ENCODE measurements around the gene OXNAD1. TPM values are rescaled to one million over a fixed set of nuclear protein-coding genes. Genes with fewer than 3 reads are reported as not detected.
A peak's percentile ranks its signal among the peaks of the same experiment; 100 is the strongest.

OXNAD1 gene
- total and polyA plus RNA-seq, 10 of the 15 experiments (the other 5 are each of a cell fraction or from before 2014, with no cell fraction given) = 5.6 to 27.8 (median 16.2) TPM

DNA sequence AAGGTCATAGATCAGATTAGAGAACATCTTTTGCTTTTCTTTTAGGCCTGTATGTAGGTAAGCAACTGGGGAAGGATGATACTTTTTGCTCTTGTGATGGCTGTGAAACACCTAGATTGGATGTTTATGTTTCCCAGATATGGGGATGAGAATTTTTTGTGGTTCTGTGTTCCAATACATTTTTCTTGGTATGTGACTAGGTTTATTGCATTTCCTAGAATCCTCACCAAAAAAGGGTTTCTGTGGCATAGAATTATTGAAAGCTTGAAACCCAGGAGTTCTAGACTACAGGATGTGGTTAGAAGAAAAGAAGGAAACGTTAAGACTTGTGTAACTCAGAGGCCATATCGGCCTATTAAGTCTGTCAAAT, 25.8 kb downstream of the OXNAD1 start (continued):
- TF ChIP-seq IRF5 (IDR thresholded peaks at IDR 0.05; ENCODE audit: borderline replicate concordance) (no peak), ZBTB33 (IDR thresholded peaks at IDR 0.05) (no peak), ZNF217 (IDR thresholded peaks at IDR 0.05) (no peak), ESRRA (IDR thresholded peaks at IDR 0.05; ENCODE audit: low read length) (no peak), HDAC2 (IDR thresholded peaks at IDR 0.05) (no peak), KAT2A (conservative IDR thresholded peaks at IDR 0.05; ENCODE audit: control insufficient read depth, low read depth, low read length) (no peak), ATF3 (IDR thresholded peaks at IDR 0.05; ENCODE audit: borderline replicate concordance, extremely low read depth, low read depth, low read length) (no peak), ZZZ3 (IDR thresholded peaks at IDR 0.05; ENCODE audit: control insufficient read depth, insufficient read length, low read depth) (no peak), BACH1 (IDR thresholded peaks at IDR 0.05; ENCODE audit: borderline replicate concordance) (no peak), SREBF2 (IDR thresholded peaks at IDR 0.05; ENCODE audit: low read length) (no peak), IKZF1 (conservative IDR thresholded peaks at IDR 0.05) (peak; percentile 56), CBX5 (IDR thresholded peaks at IDR 0.05; ENCODE audit: low read depth) (no peak), MYC (IDR thresholded peaks at IDR 0.05; ENCODE audit: insufficient read depth, insufficient read length, insufficient replicate concordance, low read length, severe bottlenecking) (no peak), RAD21 (IDR thresholded peaks at IDR 0.05; ENCODE audit: insufficient read depth, low read depth, low read length) (0 out of 2 replicates have a peak, but pooled peaks have one; percentile 2), ZNF207 (IDR thresholded peaks at IDR 0.05; ENCODE audit: borderline replicate concordance) (no peak), NR2F1 (conservative IDR thresholded peaks at IDR 0.05) (no peak), LARP7 (IDR thresholded peaks at IDR 0.05) (no peak), ATF2 (IDR thresholded peaks at IDR 0.05; ENCODE audit: low read length) (no peak), BCL11A (IDR thresholded peaks at IDR 0.05; ENCODE audit: low read depth, low read length) (0 out of 2 replicates have a peak, but pooled peaks have one; percentile 8), RELA (IDR thresholded peaks at IDR 0.05; ENCODE audit: borderline replicate concordance, partially characterized antibody) (no peak), EZH2 (IDR thresholded peaks at IDR 0.05; ENCODE audit: borderline replicate concordance, control insufficient read depth, low read depth, low read length) (no peak), JUND (IDR thresholded peaks at IDR 0.05; ENCODE audit: low read depth, low read length) (no peak), GABPA (IDR thresholded peaks at IDR 0.05; ENCODE audit: low read depth) (peak; percentile 40; the same call in 1 of the 2 replicates)
- TF ChIP-seq, protein P1, sequence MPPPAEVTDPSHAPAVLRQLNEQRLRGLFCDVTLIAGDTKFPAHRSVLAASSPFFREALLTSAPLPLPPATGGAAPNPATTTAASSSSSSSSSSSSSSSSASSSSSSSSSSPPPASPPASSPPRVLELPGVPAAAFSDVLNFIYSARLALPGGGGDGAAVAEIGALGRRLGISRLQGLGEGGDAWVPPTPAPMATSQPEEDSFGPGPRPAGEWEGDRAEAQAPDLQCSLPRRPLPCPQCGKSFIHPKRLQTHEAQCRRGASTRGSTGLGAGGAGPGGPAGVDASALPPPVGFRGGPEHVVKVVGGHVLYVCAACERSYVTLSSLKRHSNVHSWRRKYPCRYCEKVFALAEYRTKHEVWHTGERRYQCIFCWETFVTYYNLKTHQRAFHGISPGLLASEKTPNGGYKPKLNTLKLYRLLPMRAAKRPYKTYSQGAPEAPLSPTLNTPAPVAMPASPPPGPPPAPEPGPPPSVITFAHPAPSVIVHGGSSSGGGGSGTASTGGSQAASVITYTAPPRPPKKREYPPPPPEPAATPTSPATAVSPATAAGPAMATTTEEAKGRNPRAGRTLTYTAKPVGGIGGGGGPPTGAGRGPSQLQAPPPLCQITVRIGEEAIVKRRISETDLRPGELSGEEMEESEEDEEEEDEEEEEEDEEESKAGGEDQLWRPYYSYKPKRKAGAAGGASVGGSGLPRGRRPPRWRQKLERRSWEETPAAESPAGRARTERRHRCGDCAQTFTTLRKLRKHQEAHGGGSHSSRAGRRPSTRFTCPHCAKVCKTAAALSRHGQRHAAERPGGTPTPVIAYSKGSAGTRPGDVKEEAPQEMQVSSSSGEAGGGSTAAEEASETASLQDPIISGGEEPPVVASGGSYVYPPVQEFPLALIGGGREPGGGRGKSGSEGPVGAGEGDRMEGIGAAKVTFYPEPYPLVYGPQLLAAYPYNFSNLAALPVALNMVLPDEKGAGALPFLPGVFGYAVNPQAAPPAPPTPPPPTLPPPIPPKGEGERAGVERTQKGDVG (CRISPR knock-in tag; IDR thresholded peaks at IDR 0.05) = no peak
